COLO668 (cell line): Measurements from ENCODE around the gene VRTN.
"Not testable (repeated sequence)": the region's sequence is repeated elsewhere in the genome, so short reads cannot be mapped to it uniquely, and the experiment has no call there.

Experiments used
- DNase-seq: peaks from one replicate; lab custom pipeline; 2025; ENCODE audit not compliant: unreplicated experiment; lab: John Stamatoyannopoulos, UW

VRTN gene, protein sequence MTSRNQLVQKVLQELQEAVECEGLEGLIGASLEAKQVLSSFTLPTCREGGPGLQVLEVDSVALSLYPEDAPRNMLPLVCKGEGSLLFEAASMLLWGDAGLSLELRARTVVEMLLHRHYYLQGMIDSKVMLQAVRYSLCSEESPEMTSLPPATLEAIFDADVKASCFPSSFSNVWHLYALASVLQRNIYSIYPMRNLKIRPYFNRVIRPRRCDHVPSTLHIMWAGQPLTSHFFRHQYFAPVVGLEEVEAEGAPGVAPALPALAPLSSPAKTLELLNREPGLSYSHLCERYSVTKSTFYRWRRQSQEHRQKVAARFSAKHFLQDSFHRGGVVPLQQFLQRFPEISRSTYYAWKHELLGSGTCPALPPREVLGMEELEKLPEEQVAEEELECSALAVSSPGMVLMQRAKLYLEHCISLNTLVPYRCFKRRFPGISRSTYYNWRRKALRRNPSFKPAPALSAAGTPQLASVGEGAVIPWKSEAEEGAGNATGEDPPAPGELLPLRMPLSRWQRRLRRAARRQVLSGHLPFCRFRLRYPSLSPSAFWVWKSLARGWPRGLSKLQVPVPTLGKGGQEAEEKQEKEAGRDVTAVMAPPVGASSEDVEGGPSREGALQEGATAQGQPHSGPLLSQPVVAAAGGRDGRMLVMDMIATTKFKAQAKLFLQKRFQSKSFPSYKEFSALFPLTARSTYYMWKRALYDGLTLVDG

GRCh38 chr14:74348241-74348734 lies at the start of gene VRTN:
Gene VRTN, plus strand, starts transcription at chr14:74348471. Its CDS starts 8,313 bp downstream, at chr14:74356784.
- no peak for DNase-seq

DNA sequence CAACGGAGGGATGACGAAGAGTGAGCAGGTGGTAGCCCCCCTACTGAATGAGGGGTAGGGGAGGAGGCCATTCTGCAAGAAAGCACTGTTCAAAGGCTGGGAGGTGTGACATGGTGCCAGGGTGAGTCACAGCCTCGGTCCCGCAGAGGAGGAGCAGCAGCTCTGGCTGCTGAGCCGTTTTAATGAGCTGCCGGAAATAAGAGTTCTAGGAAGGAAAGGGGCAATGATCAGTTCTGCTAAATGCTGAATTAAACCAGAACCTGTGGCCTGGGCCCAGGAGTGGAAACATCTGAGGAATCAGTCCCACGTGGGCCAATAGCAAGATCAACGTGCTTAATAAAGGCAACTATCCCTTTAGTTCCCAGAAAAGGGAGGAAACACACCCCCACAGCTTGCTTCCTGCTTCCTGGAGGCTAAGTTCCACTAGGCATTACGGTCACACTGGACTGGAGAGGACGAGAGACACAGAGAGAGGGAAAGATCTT lies 49.2 kb upstream of the VRTN start:
- no peak for DNase-seq

- no peak for DNase-seq
These were observed 46.6 kb upstream of the VRTN start for GRCh38 chr14:74301594-74302151.

DNA sequence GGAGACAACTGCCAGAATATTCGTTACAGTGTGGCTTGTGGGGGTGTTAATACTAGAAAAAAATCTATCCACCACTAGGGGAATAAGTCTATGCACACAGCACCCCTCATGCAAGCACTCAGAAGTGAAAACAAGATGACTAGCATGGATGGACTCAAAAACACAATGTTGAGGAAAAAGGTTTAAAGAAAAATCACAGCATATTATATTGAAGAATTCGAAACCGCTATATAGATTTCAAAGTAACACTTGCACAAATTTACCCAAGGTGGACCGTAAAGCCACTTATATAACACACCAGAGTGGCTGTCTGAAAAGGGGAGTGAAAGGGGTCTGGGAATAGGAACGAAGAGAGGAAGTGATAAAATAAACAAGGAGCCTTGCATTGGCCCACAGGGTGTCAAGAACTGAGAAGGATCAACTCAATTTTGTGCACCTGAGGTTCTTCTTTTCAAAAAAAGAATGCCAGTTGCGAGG lies 46.1 kb upstream of the VRTN start:
- DNase-seq = peak; percentile 10

DNA sequence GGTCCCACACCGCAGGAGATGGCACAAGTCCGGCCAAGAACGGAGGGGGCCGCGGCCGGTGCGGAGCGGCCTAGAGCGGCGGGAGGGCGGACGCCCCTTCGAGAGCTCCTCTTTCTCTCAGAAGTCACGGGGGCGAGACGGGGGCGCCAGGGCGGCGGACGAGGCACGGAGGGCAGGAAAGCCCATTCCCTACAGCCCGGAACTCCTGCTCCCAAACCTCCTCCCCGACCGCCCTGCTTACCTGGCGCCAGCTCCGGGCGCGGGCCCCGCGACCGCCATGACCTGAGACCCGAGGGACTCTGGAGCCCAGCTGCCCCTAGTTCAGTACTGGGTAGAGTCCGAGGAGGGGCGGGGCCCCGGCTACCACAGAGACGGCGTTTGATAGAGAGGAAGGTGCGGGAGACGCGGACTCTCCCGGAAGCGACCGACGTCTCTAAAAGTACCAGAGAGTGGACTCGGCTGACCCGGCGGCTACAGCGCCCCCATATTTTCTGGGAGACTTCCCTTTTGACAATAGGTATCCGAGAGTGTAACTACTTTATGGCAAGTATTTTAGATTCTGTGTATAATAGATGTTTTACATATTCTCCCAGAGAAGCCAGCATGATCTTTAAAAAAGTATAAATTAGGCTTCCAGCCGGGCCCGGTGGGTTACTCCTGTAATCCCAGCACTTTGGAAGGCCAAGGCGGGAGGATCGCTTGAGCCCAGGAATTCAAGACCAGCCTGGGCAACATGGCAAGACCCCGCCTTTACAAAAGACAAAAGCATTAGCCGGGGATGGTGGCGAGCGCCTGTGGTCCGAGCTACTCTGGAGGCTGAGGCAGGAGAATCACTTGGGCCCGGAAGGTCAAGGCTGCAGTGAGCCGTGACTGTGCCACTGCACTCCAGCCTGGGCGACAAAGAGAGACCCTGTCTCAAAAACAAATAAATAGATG lies 45.4 kb upstream of the VRTN start, which contains the start of gene ABCD4:
TSS of gene ABCD4 (minus strand) at position 301 of the 936 bp plus-strand sequence. CDS start at position 279, 22 bp downstream.
- DNase-seq = peak; percentile 97

GRCh38 chr14:74308695-74309094 lies 39.6 kb upstream of the VRTN start:
- DNase-seq = no peak

DNA sequence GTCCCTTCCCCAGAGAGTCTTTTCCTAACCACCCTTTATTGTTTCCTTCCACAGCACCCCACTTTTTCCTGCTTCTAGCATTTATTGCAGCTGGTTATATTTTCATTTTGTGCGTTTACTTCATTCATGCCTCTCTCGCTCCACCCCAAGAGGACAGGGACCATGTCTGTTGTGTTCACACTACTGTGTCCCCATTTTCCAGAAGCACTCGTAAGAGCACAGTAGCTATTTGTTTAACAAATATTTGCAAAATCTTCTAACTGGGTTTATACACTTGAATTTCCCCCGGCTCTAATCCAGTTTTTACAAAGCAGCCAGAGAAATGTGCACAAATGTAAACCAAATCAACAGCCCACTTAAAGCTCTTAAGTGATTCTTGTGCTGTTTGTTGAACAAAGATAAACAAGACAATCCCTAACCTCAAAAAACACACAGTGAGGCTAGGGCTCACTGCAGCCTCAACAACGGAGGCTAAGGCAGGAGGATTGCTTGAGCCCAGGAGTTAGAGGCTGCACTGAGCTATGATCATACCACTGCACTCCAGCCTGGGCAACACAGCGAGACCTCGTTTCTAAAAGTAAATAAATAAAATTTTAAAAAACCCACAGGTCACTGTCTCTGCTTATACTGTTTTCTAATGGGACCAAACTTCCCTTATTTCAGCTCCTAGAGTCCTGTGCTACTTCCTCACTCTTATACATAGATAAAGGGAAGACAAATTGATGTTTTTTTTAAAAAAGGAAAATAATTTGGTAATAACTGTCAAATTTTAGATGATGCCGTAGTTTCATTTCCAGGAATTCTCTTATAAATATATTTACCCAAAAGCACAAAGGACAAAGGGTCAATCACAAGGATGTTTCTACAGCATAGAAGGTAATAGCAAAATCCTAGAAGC lies 38.9 kb upstream of the VRTN start:
- no peak for DNase-seq

GRCh38 chr14:74312161-74312560 lies 36.1 kb upstream of the VRTN start:
- DNase-seq = no peak

GRCh38 chr14:74313601-74314000 lies 34.7 kb upstream of the VRTN start:
- DNase-seq = no peak

DNA sequence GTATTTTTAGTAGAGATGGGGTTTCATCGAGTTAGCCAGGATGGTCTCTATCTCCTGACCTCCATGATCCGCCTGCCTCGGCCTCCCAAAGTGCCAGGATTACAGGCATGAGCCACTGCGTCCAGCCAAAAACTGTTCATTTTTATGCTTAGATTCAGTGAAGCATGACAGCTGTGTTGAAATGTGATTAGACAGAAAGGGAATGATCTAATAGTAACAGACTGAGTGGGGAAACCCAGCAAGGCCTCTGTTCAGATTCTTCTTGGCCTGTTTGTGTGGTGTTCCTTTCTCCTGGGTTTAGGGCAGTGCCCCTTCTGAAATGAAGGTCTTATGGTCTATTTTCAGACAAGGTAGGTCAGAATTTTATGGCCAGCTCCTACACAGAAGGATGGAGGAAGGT lies 33.7 kb upstream of the VRTN start:
- no peak for DNase-seq

- DNase-seq = no peak
These were observed 23.3 kb upstream of the VRTN start for GRCh38 chr14:74324931-74325361.

DNA sequence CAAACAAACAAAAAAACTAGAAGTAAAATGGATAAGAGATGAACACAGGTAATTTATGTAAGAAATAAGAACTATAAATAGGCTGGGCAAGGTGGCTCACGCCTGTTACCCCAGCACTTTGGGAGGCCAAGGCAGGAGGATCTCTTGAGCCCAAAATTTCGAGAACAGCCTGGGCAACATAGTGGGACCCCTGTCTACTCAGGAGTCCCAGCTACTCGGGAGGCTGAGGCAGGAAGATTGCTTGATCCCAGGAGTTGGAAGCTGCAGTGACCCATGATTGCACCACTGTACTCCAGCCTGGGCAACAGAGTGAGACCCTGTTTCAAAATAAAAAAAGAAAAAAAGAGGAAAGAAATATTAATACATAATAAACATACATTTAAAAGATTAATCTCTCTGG lies 22.8 kb upstream of the VRTN start:
- no peak for DNase-seq

DNA sequence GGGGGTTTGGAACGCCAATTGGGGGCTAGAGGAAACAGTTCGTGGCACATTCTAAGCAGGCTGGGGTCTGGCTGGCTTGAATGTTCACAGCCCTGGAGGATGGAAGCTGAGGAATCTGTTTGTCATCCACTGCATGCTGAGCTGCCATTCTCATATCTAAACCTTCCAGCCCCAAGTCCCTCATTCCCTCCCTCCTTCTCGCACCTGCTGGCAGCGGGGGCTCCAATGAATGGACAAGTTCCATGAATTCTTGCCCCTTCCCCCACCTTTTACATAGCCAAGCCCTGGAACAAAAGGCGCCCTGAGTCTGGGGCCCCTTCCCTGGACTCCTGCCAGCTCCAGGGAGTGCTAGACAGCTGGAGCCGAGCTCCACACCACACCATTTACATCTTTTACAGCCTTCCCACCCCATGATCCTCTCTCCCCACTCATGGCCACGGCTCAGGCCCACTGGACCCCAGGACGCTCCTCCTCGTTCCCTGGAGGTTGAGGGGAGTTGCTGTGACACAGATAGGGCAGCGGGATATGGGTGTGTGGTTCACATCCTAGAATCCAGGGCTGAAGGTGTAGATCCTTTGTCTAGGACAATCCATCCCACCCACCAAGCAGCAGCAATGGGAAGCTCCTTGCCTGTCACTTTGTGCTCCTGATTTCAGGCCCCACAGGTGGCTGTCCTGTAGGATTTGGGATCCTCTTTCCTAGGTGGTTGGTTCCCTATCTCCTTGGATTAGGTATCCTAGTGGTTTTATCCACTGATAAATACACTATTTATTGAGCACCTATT lies 21.7 kb upstream of the VRTN start:
- DNase-seq = peak; percentile 78

GRCh38 chr14:74329950-74330552 lies 18.2 kb upstream of the VRTN start:
- not testable (repeated sequence) for DNase-seq

DNA sequence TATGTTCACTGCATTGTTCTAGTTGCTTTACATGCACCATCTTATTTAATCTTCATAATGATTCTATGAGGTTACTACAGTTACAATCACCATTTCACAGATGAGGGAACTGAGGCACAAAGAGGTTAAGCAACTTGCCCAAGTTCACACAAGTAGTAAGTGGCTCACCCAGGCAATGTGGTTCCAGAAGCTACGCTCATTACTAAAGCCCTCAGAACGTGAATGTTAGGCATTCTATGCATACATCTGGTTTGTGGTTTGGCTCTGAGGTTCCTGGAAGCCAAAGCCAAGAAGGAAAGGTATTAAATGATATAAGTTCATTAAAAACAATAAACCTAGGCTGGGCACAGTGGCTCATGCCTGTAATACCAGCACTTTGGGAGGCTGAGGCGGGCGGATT lies 14.4 kb upstream of the VRTN start:
- no peak for DNase-seq

DNA sequence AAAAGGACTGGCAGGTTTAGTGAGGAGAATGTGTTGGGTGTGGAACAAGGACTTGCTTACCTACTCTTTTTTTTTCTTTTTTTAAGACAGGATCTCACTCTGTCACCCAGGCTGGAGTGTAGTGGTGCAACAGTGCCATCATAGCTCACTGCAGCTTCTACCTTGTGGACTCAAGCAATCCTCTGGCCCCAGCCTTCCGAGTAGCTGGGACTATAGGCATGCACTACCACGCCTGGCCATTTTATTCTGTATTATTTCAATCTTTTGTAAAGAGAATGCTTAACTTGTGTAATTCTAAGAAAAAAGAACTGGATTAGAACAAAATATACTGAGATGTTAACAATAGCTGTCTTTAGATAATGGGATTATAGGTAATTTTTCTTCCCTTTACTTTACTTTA lies 1.9 kb upstream of the VRTN start:
- DNase-seq = no peak

DNA sequence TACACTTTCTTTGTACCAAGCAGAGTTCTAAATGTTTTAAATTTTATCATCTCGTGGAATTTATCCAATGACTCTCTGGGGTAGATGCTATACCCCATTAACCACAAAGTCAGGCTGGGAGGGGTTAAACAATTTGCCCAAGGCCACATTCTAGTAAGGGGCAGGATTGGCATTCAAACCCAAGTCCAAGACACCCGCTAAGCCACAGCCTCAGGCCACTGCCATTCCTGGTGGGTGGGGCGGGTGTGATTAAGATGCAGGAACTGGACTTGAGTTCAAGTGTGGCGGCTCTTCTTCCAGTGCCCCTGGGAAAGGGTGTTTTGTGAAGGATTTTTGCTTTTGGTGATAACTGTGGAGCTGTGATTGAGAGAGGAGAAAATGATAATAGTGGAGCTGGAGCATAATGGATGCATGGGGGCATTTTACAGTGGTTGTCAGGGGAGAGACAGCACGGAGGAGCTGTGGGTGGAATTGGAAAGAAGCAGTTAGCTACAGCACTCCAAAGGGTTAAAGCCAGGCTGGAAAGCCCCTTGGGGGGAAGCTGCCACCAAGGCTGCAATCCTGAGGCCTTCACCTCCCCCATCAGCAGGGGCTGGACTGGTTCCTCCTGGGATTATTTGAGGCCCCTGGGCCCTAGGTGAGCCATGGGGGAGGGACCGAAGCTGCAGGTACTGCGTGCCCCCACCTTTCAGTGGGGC lies 1.0 kb upstream of the VRTN start:
- no peak for DNase-seq

DNA sequence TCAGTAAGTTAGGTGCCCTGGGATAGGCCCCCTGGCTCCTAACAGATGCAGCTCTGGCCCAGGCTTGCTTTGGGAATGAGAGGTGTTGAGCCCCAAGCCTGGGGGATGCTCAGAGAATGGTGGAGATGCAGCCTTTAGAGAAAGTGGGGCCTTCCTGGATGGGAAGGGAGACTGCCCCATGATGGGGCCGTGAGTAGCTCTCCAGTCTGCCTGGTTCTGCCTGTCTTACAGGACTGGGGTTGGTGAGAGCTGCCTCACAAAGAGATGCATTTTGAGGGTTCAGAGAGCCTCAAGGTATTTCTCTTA lies 523 bp upstream of the VRTN start:
- no peak for DNase-seq
